Right lobe of liver (tissue), 6 donors: ENCODE results near the gene SYT9. TPM values are rescaled to one million over a fixed set of nuclear protein-coding genes. Genes with fewer than 3 reads are reported as not detected.

Source experiments
- ATAC-seq, 4 donors: fragments of 200-7000 bp; cut with Tn5 transposase; one replicate each; pipeline ENCODE4 v1.9.1; 2020; ENCODE audit warnings: mild to moderate bottlenecking in 4 of 4, moderate library complexity in 4 of 4
- DNase-seq, 3 donors: peaks; one replicate each; pipeline ENCODE4 v3.0.0-alpha.2; 2020
- H3K27ac ChIP-seq, 3 donors: fragments of 200-600 bp; one replicate each; pipeline ENCODE4 v1.8.0; 2022
- H3K27me3 ChIP-seq, 2 donors: fragments of 200-600 bp; one replicate each; pipeline ENCODE4 v1.8.0; 2022
- H3K36me3 ChIP-seq, 4 donors: fragments of 200-600 bp; sonication (generic) in 1 of 4; one replicate each; pipeline versions ENCODE4 v1.5.1 to v1.8.0; 2017 to 2022; ENCODE audit warnings: control low read depth in 1 of 4
- H3K4me1 ChIP-seq, 4 donors: fragments of 200-600 bp; sonication (generic) in 1 of 4; one replicate each; pipeline versions ENCODE4 v1.5.1 to v1.8.0; 2017 to 2022; ENCODE audit warnings: control low read depth in 1 of 4
- H3K4me3 ChIP-seq, 3 donors: fragments of 200-600 bp; one replicate each; pipeline ENCODE4 v1.8.0; 2022
- H3K9me3 ChIP-seq, 4 donors: fragments of 200-600 bp; sonication (generic) in 1 of 4; one replicate each; pipeline versions ENCODE4 v1.5.1 to v1.8.0; 2017 to 2022; ENCODE audit warnings: control low read depth in 1 of 4
- POLR2A ChIP-seq: fragments of 450-650 bp; IDR thresholded peaks from one replicate; pipeline ENCODE4 v1.6.1; 2017; ENCODE audit warnings: antibody characterized with exemption, mild to moderate bottlenecking
- WGBS: methylation state at CpG from one replicate; pipeline ENCODE4 v1.1.6; 2018; ENCODE audit warnings: low coverage, low lambda C conversion rate; ENCODE audit not compliant: insufficient coverage; ENCODE audit errors: missing lambda C conversion rate; 5-methylcytosine and 5-hydroxymethylcytosine counted together
- intact Hi-C, 2 donors: fragments of 100-400 bp; cut with DNase I; formaldehyde crosslinking; loops; one replicate each; pipeline versions ENCODE4 v1.11.2 to v1.14.1; 2022
- total RNA-seq, 6 experiments: library from RNA; depleted of rRNA in 2 of 6; stranded (reverse); fragments of >200 nt in 2 of 6; fragmentation: NEBNext Ultra II Directional in 3 of 6; extraction: Animal tissue kit (Norgen Biotek cat#: 25700) in 3 of 6; gene quantifications; one replicate each; pipeline versions ENCODE4 v1.1.0 to v1.2.4, GENCODE V29; 2016 to 2023
- TF ChIP-seq, protein P1 (sequence below), 4 donors: fragments of 200-600 bp in 3 of 4; fragments of 450-650 bp in 1 of 4; IDR thresholded peaks; one replicate each; pipeline versions ENCODE4 v1.5.1 to v1.8.0; 2016 to 2022; ENCODE audit warnings: antibody characterized with exemption in 4 of 4, mild to moderate bottlenecking in 2 of 4
- donor health status: DM: no; HTN: yes; CAD: no.
- donor health status: DM: no; HTN: no; CAD: no.
- donor health status: DM: no; HTN: no; CAD: no.
- donor health status: DM: no; HTN: yes; CAD: no.
- donor health status: DM: no; HTN: yes; CAD: no.

SYT9 gene
- total RNA-seq, 6 experiments from 2014 or later, result 3.0 to 12.6 (median 4.5) TPM

GRCh38 chr11:7347611-7348431 is 96.1 kb downstream of the SYT9 start:
- Histone ChIP-seq H3K4me3 (no peak overlapping the region), H3K27ac (no peak overlapping the region), H3K36me3 (no peaks in the 10 kb centered on the region), H3K4me1 (no peaks in the 10 kb centered on the region), H3K9me3 (no peaks in the 10 kb centered on the region), H3K27me3 (no peaks in the 10 kb centered on the region)
- no peak for DNase-seq
- 62% methylated on average over 4 of the region's 6 CpGs for WGBS
- intact Hi-C loops, result no loop called here
- no peak for ATAC-seq
- TF ChIP-seq, protein P1, sequence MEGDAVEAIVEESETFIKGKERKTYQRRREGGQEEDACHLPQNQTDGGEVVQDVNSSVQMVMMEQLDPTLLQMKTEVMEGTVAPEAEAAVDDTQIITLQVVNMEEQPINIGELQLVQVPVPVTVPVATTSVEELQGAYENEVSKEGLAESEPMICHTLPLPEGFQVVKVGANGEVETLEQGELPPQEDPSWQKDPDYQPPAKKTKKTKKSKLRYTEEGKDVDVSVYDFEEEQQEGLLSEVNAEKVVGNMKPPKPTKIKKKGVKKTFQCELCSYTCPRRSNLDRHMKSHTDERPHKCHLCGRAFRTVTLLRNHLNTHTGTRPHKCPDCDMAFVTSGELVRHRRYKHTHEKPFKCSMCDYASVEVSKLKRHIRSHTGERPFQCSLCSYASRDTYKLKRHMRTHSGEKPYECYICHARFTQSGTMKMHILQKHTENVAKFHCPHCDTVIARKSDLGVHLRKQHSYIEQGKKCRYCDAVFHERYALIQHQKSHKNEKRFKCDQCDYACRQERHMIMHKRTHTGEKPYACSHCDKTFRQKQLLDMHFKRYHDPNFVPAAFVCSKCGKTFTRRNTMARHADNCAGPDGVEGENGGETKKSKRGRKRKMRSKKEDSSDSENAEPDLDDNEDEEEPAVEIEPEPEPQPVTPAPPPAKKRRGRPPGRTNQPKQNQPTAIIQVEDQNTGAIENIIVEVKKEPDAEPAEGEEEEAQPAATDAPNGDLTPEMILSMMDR (IDR thresholded peaks at IDR 0.05), result no peak
- TF ChIP-seq POLR2A, result no peak

DNA sequence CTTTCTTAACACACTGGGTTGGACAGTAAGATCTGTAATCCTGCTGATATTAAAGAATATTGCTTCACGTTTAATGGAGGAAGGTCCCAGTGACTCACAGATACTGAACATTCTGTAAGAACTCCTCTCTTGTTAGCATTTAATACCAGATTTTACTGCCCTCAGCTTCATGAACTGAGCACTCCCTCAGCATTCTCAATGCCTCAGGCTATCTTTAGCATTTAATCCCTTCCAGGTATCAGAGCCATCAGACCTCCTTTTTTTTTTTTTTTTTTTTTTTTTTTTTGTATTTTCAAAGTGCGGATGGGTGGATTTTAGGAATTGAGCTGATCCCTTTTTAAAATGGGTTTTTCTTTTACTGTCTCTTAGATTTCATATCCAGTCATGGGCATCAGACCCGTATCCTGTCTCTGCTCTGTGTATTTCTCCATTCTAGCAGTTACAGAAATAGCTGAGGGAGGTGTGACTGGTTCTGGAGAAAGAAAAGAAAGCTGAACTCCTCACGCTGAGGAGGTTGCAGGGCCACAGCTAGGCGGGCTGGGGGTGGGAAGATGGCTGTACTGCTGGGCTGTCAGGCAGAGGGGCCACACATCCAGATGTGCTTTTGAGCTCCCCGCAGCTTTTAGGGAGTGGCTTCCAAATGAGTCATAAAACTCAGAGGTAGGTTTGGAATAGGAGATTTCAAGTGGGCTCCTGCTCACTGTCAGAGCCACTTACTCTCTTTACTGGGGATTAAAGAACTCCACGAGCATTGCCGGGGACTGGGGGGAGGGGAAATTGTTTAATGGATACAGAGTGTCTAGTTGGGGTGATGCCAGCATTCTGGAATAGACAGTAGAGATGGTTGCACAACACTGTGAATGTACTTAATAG is 97.0 kb downstream of the SYT9 start:
- Histone ChIP-seq H3K27ac (no peak overlapping the region), H3K4me1 (no peaks in the 10 kb centered on the region), H3K9me3 (no peaks in the 10 kb centered on the region), H3K36me3 (no peaks in the 10 kb centered on the region), H3K4me3 (no peak overlapping the region), H3K27me3 (no peaks in the 10 kb centered on the region)
- TF ChIP-seq, protein P1 (IDR thresholded peaks at IDR 0.05), result no peak
- no peak for TF ChIP-seq POLR2A
- ATAC-seq (no peak), DNase-seq (no peak)
- 36% methylated on average over 5 of the region's 8 CpGs for WGBS
- intact Hi-C loops, result no loop called here

DNA sequence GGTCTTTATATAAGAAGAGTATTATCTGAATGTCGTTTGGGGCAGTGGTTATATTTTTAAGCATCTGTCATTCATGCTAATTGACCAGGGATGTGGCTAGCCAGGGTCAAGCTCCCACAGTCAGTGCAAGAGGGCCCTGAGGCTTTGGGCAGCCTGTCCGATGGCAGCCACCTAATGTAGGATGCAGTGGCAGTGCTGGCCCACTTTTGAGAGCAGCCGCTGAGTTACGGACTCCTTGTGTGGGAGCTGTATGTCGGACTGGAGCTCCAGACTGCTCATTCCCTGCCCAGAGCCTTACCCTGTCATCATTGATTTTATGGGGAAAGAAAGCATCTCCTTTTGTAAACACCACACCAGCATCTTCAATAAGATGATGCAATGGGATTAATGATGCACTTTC is 99.5 kb downstream of the SYT9 start:
- Histone ChIP-seq H3K4me1 (no peaks in the 10 kb centered on the region), H3K27me3 (no peaks in the 10 kb centered on the region), H3K36me3 (no peaks in the 10 kb centered on the region), H3K27ac (no peak overlapping the region), H3K9me3 (no peaks in the 10 kb centered on the region), H3K4me3 (no peak overlapping the region)
- no peak for ATAC-seq
- DNase-seq, result no peak
- TF ChIP-seq, protein P1 (IDR thresholded peaks at IDR 0.05), result no peak
- WGBS, result 83% methylated on average over 3 of the region's 5 CpGs
- intact Hi-C loops, result no loop called here

GRCh38 chr11:7353100-7353499 is 101.4 kb downstream of the SYT9 start:
- ATAC-seq (peak; percentile 57 to 66 (median 60)), DNase-seq (no peak)
- Histone ChIP-seq H3K4me1 (no peaks in the 10 kb centered on the region), H3K36me3 (no peaks in the 10 kb centered on the region), H3K4me3 (no peak overlapping the region), H3K27ac (no peak overlapping the region), H3K9me3 (no peaks in the 10 kb centered on the region), H3K27me3 (no peaks in the 10 kb centered on the region)
- TF ChIP-seq, protein P1 (IDR thresholded peaks at IDR 0.05), result peak; percentile 31 to 44 (median 39)
- TF ChIP-seq POLR2A, result no peak
- intact Hi-C loops, result no loop called here
- 0% methylated on average over 1 of the region's 4 CpGs for WGBS
